ENCODE measurements around the gene DDI1.

Gene DDI1

DNA sequence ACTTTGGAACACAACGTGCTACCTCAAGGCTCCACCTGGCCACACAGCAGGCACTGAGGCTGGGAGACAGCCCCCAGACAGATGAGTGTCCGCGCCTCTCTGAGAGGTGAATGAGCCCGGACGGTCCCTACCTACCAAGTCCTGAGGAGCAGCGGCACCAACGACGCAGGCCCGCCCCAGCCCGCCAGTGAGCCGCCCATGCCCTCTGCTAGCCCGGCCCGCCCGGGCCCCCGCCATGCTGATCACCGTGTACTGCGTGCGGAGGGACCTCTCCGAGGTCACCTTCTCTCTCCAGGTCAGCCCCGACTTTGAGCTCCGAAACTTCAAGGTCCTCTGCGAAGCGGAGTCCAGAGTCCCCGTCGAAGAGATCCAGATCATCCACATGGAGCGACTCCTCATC lies at the start of gene DDI1:
DDI1 (plus strand) TSS at position 53 of the 400 bp plus-strand sequence; CDS start at position 236, 183 bp downstream.
- no peak for DNase-seq (ENCODE audit: low spot score)

DNA sequence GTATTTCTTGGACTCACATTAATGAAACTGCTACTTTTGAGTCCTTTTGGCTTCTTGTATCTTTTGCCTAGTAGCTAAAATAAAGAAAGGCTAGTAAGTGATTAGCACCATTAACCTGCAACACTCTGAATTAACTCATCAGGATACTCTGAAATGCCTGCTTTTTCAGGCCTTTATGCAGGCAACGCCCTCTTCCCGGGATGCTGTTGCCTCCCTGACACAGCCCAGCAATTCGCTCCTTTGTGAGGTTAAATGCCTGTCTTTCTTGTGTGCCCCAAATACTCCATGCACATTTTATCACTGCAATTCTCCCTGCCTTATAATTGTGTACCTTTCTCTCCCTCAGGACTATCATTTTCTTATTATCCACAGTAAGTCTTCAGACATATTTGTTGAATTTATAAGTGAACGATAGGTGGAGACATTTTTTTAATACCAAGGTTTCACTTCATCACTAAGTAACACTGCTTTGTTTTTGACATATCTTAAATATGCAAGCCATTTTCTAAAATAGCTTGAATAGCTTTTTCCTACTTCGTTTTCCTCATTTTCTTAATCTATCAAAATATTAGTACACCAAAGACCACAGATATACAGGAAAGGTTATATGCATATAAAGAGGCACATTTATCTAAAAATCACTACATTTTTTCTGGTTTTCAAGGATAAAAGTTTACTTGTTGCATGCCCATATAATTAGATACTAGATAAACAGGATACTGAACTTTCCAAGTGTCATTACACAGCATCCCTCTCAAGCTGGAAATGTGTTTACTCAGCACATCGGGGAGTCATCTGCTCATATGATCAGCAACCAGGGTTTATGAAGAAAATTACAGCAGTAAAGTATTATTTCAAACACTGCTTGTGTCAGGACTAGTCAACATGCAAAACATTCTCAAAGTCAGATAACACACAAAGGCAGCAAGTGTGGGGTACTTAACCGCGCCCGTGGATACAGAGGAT lies 48.5 kb upstream of the DDI1 start:
- no peak for DNase-seq (ENCODE audit: low spot score)

DNA sequence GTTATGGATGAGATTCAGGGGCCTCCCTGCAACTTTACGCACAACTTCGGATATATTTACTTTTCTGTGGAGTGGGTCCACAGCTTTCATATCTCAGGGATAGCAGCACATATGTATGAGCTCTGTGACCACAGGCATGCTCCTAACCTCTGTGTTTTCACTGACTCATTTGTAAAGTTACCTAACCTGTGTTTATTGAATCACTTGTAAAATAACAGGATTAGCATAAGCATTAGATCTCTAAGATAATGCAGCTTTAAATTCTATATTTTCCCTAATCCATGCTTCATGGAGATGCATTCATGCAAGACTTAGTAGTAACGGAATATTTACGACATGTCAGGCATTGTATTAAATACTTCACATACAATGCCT lies 47.9 kb upstream of the DDI1 start:
- no peak for DNase-seq (ENCODE audit: low spot score)

DNA sequence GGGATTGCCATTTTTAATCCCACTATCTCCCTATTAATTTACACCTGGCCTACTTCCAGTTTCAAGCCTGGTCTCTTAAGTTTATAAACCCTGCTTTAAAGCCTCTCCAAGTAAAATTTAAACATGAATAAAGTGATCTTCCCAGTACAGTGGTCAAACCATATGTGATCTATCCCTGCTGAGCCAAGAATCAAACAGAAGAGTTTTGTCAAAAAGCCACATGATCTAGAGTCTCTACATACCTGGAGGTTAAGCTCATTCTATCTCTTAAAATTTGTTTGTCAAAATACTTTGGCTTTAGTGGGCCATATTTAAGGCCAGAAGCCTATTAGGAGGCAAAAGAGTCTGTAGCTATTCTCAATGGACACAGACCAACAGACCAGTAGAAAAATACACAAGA lies 42.9 kb upstream of the DDI1 start:
- DNase-seq (ENCODE audit: low spot score), result no peak

DNA sequence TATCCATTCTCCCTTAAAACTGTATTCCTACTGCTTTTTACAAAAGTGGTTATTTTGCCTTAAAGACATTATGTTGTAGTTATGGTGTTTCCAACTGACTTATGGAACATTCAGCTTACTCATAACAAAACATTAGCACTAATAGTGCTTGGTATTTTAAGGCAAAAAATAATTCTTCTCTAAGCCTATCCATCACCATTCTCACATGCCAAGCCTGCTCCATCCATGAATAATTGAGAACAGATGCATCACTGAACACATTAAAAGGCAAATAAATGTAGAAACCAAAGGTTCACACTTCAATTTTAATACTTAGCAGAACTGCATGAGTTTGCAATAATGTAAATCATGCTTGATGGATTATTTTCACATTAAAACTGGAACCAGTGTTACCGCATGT lies 42.3 kb upstream of the DDI1 start:
- DNase-seq (ENCODE audit: low spot score), result no peak

DNA sequence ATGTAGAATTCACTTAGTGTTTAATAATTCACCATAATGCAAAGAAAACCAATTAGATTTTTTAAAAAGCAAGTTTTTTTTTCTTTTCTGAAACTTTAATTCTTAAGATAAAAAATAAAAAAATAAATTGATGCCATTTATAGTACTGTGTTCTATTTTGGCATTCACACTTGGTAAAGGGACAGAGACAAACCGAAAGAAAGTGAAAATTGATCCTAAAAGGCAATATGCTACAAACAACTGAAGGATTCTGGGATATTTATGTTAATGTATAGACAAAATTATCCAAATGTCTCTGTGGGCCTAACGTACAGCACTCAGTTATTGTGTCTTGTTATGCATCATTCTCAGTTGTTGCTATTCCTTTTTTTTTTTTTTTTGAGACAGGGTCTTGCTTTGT lies 41.9 kb upstream of the DDI1 start:
- no peak for DNase-seq (ENCODE audit: low spot score)

DNA sequence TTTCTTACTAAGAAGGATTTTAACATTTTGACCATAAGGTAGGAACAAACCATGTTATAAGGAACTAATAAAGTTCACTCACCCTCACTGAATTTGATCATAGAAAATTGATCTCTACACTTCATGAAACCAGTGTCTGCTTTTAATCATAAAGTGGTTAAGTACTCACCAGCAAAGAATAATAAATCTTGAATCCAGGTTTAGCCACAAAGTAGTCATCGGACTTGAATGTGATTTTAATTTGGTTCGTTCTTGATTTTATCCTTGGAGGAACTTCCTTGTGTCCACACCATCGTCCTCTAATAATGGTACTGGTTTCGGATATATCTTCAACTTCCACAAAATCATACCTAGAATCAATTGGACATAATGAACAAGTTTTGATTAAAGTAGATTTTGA lies 40.5 kb upstream of the DDI1 start:
- no peak for DNase-seq (ENCODE audit: low spot score)

DNA sequence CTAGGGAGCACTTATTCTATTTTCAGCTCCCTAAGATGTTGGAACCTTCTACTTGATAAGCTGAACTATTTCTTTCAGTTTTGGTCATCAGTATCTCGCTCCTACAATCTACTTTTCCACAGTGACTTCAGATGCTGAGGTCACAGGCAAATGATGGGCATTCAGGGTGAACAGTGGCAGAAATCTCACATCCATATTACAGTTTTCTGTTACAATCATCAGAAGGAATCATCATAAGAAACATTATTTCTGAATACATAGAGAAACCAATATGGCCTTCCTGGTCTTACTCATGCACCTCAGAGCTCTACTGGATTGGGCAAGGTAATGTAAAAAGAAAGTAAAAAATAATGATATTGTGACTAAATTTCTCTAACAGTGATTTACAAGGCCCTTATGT lies 39.4 kb upstream of the DDI1 start:
- DNase-seq (ENCODE audit: low spot score), result no peak

DNA sequence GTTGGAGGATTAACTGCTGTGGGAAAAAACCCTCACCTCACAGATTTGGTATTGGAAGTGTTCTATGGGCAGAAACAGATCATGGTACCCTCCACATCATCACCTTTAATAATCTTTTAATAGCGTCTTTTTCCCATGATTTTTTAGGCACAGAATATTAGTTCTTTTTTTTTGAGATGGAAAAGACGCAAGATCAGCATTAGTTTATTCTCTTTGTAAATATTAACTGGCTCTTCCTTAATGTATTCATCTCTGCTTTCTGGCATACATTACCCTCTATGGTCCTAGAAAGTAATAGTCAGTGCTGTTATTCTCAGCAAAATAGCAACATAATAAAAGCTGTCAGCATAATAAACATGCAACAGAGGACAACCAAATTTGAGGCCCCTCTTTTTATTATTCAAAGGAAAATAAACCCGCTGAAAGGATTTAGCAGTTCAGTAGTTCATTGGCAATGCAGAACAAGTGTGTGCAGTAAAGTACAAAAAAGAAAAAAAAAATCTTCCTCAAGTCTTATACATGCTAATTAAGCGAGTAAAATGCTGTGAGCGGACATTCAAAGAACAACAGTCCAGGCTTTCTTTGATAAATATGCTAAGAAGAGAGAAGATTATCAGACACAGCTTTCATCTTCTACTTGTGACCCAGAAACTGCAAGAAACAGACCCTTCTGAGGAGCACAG lies 37.5 kb upstream of the DDI1 start:
- DNase-seq (ENCODE audit: low spot score), result no peak

DNA sequence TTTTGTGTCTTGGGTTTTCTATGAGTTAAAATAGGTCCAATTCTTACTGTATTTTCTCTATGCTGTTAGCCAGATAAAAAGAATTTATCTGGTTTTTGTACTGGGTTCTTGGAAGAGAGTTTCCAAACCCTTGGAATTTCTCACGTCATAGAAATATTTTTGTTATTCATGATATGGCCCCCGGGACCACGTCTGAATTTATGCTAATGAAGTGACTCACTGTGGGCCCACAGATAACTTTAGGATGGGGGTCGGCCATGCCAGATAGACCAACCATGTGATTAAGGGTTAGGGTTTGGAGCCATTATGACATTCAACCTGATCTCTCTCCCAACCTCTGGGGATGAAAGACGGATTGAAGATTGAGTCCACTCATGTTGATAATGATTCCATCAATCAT lies 35.6 kb upstream of the DDI1 start:
- DNase-seq (ENCODE audit: low spot score), result no peak

DNA sequence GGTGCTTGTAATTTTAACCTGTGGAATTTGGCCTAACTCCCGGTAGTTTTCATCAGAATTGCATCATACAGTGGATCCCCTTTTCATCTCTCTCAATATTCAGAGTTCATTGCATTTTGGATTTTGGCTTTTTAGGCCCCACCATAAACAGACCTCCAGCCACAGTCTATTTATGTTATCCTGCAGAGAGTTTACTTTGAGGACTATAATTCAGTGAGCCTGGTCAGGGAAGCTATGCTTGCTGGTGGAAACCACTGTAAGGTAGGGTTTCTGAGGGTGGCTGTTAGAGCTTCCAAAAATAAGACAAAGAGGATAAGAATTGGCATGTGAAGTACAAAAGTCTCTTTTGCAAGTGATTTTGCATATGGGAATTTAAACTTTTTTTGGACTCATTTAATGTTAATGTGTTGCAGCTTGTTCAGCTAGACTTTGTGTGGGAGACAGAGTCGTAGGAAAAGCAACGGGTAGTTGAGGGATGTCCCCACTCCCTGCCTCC lies 34.8 kb upstream of the DDI1 start:
- no peak for DNase-seq (ENCODE audit: low spot score)

DNA sequence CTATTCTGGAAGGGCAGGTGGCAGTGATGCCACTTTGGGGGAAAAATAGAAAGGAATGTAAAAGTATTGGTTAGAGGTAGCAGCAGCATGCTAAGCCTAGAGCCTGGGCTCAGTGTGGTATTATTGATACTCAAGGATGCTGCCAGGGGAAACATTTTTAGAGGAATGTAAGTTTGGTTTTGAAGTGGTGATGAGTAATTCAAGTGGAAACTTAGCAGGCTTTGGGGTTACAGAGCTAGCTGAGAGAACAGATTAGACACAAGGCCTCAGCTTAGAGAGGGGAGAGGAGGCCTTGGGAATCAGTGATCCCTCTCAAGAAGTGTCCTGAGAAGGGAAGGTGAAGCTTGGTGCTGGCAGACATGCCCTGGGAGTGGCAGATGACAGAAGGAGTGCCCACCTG lies 32.9 kb upstream of the DDI1 start:
- DNase-seq (ENCODE audit: low spot score), result no peak

DNA sequence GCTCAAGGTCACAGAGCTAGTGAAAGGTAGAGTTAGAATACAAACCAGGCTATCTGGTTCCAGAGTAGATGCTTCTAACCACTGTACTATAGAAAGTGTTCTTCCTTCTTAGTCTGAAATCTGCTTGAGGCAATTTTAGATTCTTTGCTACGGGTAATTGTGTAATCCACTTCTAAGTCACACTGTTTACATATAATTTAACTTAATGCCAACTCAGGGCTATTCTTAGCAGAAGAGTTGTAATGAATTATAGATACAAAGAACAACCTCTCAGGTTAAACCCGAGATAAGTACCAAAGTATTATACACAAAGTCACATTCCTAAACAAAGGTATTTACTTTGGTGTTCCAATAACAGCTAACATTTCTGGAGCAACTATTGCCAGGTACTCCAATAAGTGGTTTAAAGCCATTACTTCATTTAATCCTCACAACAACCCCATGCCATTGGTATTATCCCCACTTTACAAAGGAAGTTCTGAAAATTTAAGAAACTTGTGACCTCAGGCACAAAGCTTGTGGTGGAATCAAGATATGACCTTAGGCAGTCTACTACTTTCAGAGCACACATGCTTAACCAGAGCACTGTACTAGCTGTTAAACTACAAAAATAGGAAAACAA lies 31.1 kb upstream of the DDI1 start:
- no peak for DNase-seq (ENCODE audit: low spot score)

DNA sequence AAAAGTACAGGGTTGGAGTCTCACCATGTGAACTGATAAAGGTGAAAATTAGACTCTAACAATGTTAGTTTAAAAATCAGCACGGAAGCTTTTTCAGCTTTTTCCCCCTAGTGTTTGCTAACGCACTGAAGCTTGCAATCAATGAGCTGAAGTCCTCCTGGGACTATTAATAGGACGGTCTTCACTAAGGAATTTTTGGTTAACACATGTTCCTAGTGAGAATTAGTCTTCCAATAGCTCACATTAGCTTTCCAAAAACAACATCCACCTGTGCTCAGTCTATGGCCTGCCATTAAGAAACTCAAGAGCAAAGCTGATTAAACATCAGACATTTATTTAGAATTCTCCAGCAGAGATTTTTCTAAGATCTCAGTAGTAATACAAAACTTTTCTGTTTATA lies 26.7 kb upstream of the DDI1 start:
- no peak for DNase-seq (ENCODE audit: low spot score)

DNA sequence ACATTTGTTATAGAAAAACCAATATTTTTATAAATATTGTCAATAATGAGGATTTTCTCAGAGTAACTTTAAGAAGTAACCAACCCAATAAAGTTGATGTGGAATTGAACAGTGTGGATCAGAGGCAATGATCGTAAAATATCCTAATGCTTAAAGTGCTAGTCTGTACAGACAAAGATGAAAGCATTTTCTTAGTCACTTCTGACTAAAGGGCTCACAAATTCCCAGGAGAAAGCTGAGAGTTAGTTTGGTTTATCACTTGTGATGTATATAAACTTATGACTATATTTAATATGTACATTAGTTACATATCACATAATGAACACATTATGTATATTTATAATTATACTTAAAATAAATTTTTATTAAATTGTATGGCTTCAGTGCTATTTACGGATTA lies 25.4 kb upstream of the DDI1 start:
- DNase-seq (ENCODE audit: low spot score), result no peak

DNA sequence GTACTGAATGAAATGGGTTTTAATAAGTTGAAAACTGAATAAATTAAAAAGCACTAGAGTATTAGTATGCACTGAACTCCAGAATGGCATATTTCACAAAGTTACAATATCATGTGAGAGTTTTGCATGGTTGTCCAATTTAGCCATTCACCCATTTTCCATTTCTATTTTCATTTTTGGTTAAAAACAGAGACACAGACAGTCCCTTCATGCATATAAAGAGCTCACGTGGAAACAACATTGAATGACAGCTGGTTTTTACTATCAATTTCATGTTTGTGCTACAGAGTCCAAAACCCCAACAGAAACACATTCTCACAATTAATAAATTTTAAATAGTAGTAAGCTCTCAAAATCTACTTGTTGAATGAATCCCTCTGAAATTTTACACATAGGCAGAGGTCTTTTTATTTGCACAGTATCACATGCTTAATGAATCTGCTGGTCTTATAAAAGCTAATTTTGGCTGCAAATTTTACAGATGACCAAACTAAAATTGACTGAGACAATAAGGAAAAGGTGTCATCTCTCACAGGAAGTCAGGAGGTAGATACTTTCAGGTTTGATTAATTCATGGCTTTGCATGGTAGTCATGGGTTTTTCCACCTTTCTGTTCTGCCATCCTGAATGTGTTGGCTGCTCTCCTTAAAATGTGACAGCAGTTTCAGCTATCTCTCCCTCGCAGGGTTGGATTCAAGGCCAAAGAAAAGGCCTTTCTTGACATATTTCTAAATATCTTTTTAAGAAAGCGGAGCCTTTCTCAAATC lies 20.6 kb upstream of the DDI1 start:
- DNase-seq (ENCODE audit: low spot score), result no peak

DNA sequence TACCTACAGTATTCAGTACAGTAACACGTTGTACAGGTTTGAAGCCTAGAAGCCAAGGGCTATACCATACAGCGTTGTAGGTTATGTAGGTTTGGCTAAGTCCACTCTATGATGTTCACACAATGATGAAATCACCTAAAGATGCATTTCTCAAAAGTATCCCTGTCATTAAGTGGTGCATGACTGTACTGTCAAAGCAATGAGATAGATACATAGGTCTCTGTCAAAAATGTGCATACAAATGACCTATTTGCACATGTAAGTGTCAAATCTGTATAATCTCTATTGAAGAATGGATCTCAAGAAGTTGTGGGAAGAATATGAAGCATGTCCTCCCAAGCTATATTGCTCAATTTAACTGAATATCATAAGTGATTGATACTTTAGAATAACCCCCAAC lies 11.9 kb upstream of the DDI1 start:
- no peak for DNase-seq (ENCODE audit: low spot score)

DNA sequence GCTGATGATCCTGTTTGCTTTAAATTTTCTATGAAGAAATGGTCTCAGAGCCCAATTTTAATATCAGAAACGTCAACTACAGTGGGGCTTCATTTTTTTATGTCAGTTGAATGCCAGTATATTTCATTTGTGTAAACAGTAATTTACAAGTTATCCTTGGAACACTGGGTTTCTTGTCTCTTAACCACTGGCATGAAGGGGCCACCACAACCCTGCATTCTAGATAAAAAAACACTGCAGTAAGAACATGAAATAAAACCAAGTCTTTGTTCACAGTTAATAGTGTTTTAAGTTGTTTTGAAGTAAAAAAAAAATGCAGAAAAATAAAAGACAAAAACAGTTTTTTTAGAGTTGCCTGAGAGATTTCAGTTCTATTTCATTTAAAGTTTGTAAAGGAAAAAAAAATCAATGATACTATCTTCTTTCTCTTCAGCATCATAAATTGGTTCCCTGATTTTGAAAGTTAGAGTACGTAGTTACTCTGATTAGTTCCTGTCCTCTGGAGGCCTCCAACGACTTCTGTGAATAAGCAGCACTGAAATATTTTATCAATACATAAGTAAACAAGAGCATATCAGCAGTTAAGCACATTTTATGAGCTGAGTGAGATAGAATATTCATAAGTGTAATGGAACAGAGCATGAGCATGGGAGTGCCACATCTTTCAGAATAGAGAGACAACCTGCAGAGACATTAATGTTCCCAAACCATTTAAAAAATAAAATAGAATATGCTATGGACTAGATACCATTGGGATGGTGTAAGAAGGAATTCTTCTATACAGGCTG lies 7.8 kb upstream of the DDI1 start:
- DNase-seq (ENCODE audit: low spot score), result no peak

DNA sequence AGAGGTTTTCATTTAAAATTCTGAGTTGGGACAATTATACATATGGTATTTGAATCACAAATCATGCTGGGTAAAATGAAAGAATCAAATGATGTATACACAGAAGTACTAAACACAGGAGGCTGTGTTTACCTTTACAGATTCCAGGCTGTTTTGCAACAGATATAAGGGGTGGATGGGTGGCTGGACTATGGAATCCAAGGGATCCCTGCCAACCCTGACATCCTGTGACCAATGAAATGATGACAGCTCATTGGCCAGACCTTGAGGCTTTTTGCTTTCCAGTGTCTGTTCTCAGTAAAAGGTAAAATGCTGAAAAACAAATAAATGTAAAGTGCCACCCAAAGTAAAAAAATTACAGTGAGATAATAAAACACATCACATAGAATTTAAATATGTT lies 3.3 kb upstream of the DDI1 start:
- DNase-seq (ENCODE audit: low spot score), result no peak

DNA sequence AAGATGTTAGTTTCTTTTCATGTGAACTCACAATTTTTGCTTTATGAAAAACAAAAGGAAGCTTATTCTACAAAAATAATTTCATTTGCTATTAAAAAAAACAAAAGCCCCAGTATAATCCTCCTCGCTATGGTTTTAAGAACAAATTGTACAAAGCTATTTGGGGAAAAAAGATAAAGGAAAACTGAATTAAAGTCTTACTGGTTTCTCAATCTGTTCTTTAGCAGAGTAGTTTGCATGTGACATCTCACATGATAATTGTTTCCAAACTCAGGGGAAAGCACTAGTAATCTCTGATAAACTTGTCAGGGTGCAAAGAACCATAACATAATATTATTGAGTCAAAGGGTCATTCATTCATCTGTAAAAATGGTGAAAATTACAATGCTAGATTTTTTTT lies 2.9 kb upstream of the DDI1 start:
- DNase-seq (ENCODE audit: low spot score), result no peak

DNA sequence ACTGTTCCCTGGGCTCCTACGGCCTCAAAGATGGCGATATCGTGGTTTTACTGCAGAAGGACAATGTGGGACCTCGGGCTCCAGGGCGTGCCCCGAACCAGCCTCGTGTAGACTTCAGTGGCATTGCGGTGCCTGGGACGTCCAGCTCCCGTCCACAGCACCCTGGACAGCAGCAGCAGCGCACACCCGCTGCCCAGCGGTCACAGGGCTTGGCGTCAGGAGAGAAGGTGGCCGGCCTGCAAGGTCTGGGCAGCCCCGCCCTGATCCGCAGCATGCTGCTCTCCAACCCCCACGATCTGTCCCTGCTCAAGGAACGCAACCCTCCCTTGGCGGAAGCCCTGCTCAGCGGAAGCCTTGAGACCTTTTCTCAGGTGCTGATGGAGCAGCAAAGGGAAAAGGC lies 555 bp downstream of the DDI1 start:
- DNase-seq (ENCODE audit: low spot score), result no peak

Data from putamen (tissue), 1 donor.